ENCODE data around the gene ADCY4. TPM values are rescaled to one million over a fixed set of nuclear protein-coding genes. Genes with fewer than 3 reads are reported as not detected.

ADCY4 gene
- total and polyA plus RNA-seq, 2 of the 13 experiments (the other 11 are each of a cell fraction or from before 2014, with no cell fraction given), result 0.03 TPM; not detected in 1

DNA sequence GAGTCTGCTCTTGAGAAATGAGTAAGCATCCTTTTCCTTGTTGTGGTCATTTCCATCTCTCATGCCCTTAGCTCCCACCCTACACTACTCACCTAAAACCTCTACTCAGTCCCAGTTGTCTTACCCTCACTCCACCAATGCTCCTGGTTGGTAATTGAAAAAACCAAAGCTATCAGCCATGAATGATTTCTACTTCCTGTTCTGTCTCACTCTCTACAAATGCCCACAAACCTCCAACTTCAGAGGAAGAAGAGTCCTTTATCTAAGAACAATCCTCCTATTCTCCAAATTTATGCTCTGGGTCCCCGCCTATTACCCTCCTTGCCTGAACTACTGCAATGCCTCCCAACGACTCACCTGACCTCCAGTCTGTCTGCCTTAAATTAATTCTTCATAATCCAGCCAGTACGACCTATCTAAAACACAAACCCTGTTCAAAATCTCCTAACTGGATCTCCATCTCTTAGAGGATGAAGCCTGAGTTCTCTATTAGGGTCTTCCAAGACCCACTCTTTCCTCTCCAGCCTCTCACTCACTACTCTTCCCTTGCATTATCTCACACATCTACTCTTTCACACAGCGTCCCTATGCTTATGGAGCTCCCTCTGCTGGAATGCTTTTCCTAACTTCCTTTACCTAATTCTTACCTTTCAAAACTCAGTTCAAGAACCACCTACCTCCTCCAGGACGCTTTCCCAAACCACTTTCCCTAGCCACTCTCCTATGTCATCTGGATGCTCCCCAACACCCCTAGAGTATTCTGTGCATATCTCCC lies 37.5 kb downstream of the ADCY4 start (continued):
- TF ChIP-seq ZNF205 (CRISPR knock-in tag; IDR thresholded peaks at IDR 0.05) (peak; percentile 34; the same call in 1 of the 2 replicates), ZBTB20 (CRISPR knock-in tag; IDR thresholded peaks at IDR 0.05; ENCODE audit: borderline replicate concordance, low read depth) (no peak), NR2F2 (IDR thresholded peaks at IDR 0.05; ENCODE audit: borderline replicate concordance, low read depth) (no peak), POLR2AphosphoS5 (IDR thresholded peaks at IDR 0.05; ENCODE audit: low read depth, low read length) (no peak), AGO2 (optimal IDR thresholded peaks at IDR 0.05; ENCODE audit: low read depth, low read length) (no peak), PAF1 (CRISPR knock-in tag; IDR thresholded peaks at IDR 0.05) (no peak), ERF (CRISPR knock-in tag; IDR thresholded peaks at IDR 0.05) (no peak; the same call in 1 of the 2 replicates), ATM (IDR thresholded peaks at IDR 0.05; ENCODE audit: borderline replicate concordance) (no peak), GZF1 (CRISPR knock-in tag; IDR thresholded peaks at IDR 0.05) (peak; percentile 14; the same call in 1 of the 2 replicates), ZNF790 (CRISPR knock-in tag; IDR thresholded peaks at IDR 0.05; ENCODE audit: borderline replicate concordance) (no peak), ZNF33B (CRISPR knock-in tag; IDR thresholded peaks at IDR 0.05) (no peak), FOXJ3 (CRISPR knock-in tag; IDR thresholded peaks at IDR 0.05; ENCODE audit: borderline replicate concordance) (no peak), RFX5 (IDR thresholded peaks at IDR 0.05; ENCODE audit: low read depth, low read length) (no peak), ZNF382 (CRISPR knock-in tag; IDR thresholded peaks at IDR 0.05; ENCODE audit: borderline replicate concordance) (no peak), ELF1 (CRISPR knock-in tag; IDR thresholded peaks at IDR 0.05) (no peak), ISX (CRISPR knock-in tag; conservative IDR thresholded peaks at IDR 0.05) (no peak), ZNF180 (CRISPR knock-in tag; IDR thresholded peaks at IDR 0.05; ENCODE audit: borderline replicate concordance, low read depth) (no peak), ZNF616 (CRISPR knock-in tag; IDR thresholded peaks at IDR 0.05; ENCODE audit: low read depth) (0 out of 2 replicates have a peak, but pooled peaks have one; percentile 22), ZNF879 (CRISPR knock-in tag; IDR thresholded peaks at IDR 0.05) (no peak)
- TF ChIP-seq, protein P1, sequence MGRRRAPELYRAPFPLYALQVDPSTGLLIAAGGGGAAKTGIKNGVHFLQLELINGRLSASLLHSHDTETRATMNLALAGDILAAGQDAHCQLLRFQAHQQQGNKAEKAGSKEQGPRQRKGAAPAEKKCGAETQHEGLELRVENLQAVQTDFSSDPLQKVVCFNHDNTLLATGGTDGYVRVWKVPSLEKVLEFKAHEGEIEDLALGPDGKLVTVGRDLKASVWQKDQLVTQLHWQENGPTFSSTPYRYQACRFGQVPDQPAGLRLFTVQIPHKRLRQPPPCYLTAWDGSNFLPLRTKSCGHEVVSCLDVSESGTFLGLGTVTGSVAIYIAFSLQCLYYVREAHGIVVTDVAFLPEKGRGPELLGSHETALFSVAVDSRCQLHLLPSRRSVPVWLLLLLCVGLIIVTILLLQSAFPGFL (CRISPR knock-in tag; IDR thresholded peaks at IDR 0.05), result no peak
- TF ChIP-seq, protein P2, sequence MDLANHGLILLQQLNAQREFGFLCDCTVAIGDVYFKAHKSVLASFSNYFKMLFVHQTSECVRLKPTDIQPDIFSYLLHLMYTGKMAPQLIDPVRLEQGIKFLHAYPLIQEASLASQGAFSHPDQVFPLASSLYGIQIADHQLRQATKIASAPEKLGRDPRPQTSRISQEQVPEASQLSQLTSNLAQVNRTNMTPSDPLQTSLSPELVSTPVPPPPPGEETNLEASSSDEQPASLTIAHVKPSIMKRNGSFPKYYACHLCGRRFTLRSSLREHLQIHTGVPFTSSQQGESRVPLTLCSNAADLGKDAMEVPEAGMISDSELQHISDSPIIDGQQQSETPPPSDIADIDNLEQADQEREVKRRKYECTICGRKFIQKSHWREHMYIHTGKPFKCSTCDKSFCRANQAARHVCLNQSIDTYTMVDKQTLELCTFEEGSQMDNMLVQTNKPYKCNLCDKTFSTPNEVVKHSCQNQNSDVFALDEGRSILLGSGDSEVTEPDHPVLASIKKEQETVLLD (CRISPR knock-in tag; IDR thresholded peaks at IDR 0.05; ENCODE audit: low read depth), result no peak
- TF ChIP-seq, protein P3, sequence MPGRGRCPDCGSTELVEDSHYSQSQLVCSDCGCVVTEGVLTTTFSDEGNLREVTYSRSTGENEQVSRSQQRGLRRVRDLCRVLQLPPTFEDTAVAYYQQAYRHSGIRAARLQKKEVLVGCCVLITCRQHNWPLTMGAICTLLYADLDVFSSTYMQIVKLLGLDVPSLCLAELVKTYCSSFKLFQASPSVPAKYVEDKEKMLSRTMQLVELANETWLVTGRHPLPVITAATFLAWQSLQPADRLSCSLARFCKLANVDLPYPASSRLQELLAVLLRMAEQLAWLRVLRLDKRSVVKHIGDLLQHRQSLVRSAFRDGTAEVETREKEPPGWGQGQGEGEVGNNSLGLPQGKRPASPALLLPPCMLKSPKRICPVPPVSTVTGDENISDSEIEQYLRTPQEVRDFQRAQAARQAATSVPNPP (CRISPR knock-in tag; IDR thresholded peaks at IDR 0.05), result no peak
- TF ChIP-seq, protein P4, sequence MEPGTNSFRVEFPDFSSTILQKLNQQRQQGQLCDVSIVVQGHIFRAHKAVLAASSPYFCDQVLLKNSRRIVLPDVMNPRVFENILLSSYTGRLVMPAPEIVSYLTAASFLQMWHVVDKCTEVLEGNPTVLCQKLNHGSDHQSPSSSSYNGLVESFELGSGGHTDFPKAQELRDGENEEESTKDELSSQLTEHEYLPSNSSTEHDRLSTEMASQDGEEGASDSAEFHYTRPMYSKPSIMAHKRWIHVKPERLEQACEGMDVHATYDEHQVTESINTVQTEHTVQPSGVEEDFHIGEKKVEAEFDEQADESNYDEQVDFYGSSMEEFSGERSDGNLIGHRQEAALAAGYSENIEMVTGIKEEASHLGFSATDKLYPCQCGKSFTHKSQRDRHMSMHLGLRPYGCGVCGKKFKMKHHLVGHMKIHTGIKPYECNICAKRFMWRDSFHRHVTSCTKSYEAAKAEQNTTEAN (CRISPR knock-in tag; conservative IDR thresholded peaks at IDR 0.05), result 0 out of 2 replicates have a peak, but pooled peaks have one; percentile 10
- TF ChIP-seq, protein P5, sequence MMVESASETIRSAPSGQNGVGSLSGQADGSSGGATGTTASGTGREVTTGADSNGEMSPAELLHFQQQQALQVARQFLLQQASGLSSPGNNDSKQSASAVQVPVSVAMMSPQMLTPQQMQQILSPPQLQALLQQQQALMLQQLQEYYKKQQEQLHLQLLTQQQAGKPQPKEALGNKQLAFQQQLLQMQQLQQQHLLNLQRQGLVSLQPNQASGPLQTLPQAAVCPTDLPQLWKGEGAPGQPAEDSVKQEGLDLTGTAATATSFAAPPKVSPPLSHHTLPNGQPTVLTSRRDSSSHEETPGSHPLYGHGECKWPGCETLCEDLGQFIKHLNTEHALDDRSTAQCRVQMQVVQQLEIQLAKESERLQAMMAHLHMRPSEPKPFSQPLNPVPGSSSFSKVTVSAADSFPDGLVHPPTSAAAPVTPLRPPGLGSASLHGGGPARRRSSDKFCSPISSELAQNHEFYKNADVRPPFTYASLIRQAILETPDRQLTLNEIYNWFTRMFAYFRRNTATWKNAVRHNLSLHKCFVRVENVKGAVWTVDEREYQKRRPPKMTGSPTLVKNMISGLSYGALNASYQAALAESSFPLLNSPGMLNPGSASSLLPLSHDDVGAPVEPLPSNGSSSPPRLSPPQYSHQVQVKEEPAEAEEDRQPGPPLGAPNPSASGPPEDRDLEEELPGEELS (CRISPR knock-in tag; IDR thresholded peaks at IDR 0.05), result peak; percentile 40; the same call in 1 of the 2 replicates

Data from HepG2 (cell line).